GM04503 (cell line): ENCODE measurements around the gene ENDOD1.
"Not testable (repeated sequence)": the region's sequence is repeated elsewhere in the genome, so short reads cannot be mapped to it uniquely, and the experiment has no call there.

Source experiments
- DNase-seq: peaks from one replicate; pipeline ENCODE4 v3.0.0-alpha.2; 2012; ENCODE audit warnings: low read depth

Gene ENDOD1

GRCh38 chr11:95103701-95104100 lies 14.1 kb downstream of the ENDOD1 start:
- no peak for DNase-seq

GRCh38 chr11:95104121-95104830 lies 14.6 kb downstream of the ENDOD1 start:
- no peak for DNase-seq

GRCh38 chr11:95104856-95105255 lies 15.2 kb downstream of the ENDOD1 start:
- no peak for DNase-seq

- DNase-seq: no peak
Observed at GRCh38 chr11:95108159-95108611, 18.5 kb downstream of the ENDOD1 start.

GRCh38 chr11:95108671-95109551 lies 19.3 kb downstream of the ENDOD1 start:
- no peak for DNase-seq

- DNase-seq: not testable (repeated sequence)
Observed at GRCh38 chr11:95111471-95111870, 21.8 kb downstream of the ENDOD1 start.

- no peak for DNase-seq
Observed at GRCh38 chr11:95111923-95112540, 22.4 kb downstream of the ENDOD1 start.

- DNase-seq: no peak
Observed at GRCh38 chr11:95115597-95115996, 26.0 kb downstream of the ENDOD1 start.

- no peak for DNase-seq
Observed at GRCh38 chr11:95119361-95120060, 29.9 kb downstream of the ENDOD1 start.

- DNase-seq: no peak
Observed at GRCh38 chr11:95121698-95122097, 32.1 kb downstream of the ENDOD1 start.

GRCh38 chr11:95123556-95123955 lies 33.9 kb downstream of the ENDOD1 start:
- no peak for DNase-seq

- DNase-seq: no peak
Observed at GRCh38 chr11:95128602-95129001, 39.0 kb downstream of the ENDOD1 start.

- DNase-seq: no peak
Observed at GRCh38 chr11:95132956-95133355, 43.3 kb downstream of the ENDOD1 start.

GRCh38 chr11:95134491-95134890 lies 44.8 kb downstream of the ENDOD1 start:
- DNase-seq: no peak

GRCh38 chr11:95135155-95135554 lies 45.5 kb downstream of the ENDOD1 start:
- DNase-seq: no peak

GRCh38 chr11:95135880-95136279 lies 46.2 kb downstream of the ENDOD1 start:
- no peak for DNase-seq

GRCh38 chr11:95136747-95137146 lies 47.1 kb downstream of the ENDOD1 start:
- not testable (repeated sequence) for DNase-seq

- DNase-seq: no peak
Observed at GRCh38 chr11:95137299-95137698, 47.7 kb downstream of the ENDOD1 start.

GRCh38 chr11:95138448-95138847 lies 48.8 kb downstream of the ENDOD1 start:
- no peak for DNase-seq

- DNase-seq: no peak
Observed at GRCh38 chr11:95140397-95141033, 50.9 kb downstream of the ENDOD1 start.

GRCh38 chr11:95142431-95142830 lies 52.8 kb downstream of the ENDOD1 start:
- no peak for DNase-seq
